Measurements from ENCODE around the gene IL1RAPL1.

DNA sequence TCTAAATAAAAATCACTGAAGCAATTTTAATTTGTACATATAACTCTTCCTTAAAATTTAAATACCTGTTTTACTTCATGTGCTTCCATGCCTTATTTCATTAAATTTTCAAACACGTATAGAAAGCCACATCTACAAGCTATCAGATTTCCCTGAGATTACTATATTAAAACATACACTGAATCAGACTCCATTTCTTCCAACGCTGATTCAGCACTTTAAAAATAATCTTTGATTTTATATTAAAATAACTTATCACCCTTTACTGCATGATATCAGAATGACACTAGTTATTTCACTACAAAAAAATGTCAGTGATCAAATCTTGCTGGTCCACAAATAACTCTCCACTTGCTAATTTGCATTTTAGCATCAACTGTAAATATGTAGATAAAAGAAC lies 550.8 kb downstream of the IL1RAPL1 start:
- no peak for TF ChIP-seq EP300 (IDR thresholded peaks at IDR 0.05)
- TF ChIP-seq, protein P1, sequence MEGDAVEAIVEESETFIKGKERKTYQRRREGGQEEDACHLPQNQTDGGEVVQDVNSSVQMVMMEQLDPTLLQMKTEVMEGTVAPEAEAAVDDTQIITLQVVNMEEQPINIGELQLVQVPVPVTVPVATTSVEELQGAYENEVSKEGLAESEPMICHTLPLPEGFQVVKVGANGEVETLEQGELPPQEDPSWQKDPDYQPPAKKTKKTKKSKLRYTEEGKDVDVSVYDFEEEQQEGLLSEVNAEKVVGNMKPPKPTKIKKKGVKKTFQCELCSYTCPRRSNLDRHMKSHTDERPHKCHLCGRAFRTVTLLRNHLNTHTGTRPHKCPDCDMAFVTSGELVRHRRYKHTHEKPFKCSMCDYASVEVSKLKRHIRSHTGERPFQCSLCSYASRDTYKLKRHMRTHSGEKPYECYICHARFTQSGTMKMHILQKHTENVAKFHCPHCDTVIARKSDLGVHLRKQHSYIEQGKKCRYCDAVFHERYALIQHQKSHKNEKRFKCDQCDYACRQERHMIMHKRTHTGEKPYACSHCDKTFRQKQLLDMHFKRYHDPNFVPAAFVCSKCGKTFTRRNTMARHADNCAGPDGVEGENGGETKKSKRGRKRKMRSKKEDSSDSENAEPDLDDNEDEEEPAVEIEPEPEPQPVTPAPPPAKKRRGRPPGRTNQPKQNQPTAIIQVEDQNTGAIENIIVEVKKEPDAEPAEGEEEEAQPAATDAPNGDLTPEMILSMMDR (IDR thresholded peaks at IDR 0.05) = no peak
- TF ChIP-seq POLR2A (IDR thresholded peaks at IDR 0.05) = no peak

Measured in tibial nerve (tissue), 4 donors.